ENCODE data around the gene CD300LF. TPM values are rescaled to one million over a fixed set of nuclear protein-coding genes. Genes with fewer than 3 reads are reported as not detected.

CD300LF gene
- total RNA-seq (3.1 TPM), polyA plus RNA-seq (ENCODE audit: insufficient read depth, low read depth, low replicate concordance) (0.49 TPM)
- long read RNA-seq, donor 1: 0 reads
- long read RNA-seq, donor 2: 0 reads
- long read RNA-seq, donor 3: 0 reads
- long read RNA-seq, donor 4: 0 reads
- long read RNA-seq, donor 5: 0 reads
- long read RNA-seq, donor 6: 0 reads
- long read RNA-seq, donor 7, partial matches to known transcripts: 1 of 2 reads
- long read RNA-seq, donor 7, other reads (novel, unspliced or antisense): 0 of 2 reads
- long read RNA-seq, donor 8: 0 reads
- long read RNA-seq, donor 9: 0 reads
- long read RNA-seq, donor 10: 0 reads

- no peak for TF ChIP-seq CTCF (IDR thresholded peaks at IDR 0.05; ENCODE audit: borderline replicate concordance, extremely low read depth, insufficient read depth)
- intact Hi-C loops (cut with DNase I): no loop called here
- FAIRE-seq (no peak), DNase-seq (peak in 1 of 5 donors; percentile 51)
- no peak within 1 kb of the TSS for H3K27ac ChIP-seq (ENCODE audit: low read depth in 2 of 2, low read length in 2 of 2)
- no peaks in the 10 kb centered on the region for H3K36me3 ChIP-seq (ENCODE audit: control insufficient read depth in 2 of 3, insufficient read depth in 3 of 3, low read length in 3 of 3)
- no peaks in the 10 kb centered on the region for H3K4me1 ChIP-seq (ENCODE audit: control insufficient read depth in 2 of 3, insufficient read depth in 2 of 3, low read depth in 1 of 3, low read length in 3 of 3)
- H3K9ac ChIP-seq (ENCODE audit: low read length in 3 of 3): no peak within 1 kb of the TSS
- H3K9me3 ChIP-seq (ENCODE audit: control insufficient read depth in 2 of 3, insufficient read depth in 1 of 3, low read length in 3 of 3): no peaks in the 10 kb centered on the region
- no peaks in the 10 kb centered on the region for H3K27me3 ChIP-seq (ENCODE audit: control insufficient read depth, insufficient read depth, low read length)
- H3K4me3 ChIP-seq (ENCODE audit: low read length in 3 of 3): no peak within 1 kb of the TSS
Observed at GRCh38 chr17:74712756-74713155, at the start of gene CD300LF. CD300LF (minus strand) TSS chr17:74712923; CDS start chr17:74712866, 57 bp downstream.

- Histone ChIP-seq H3K27ac (ENCODE audit: low read depth in 2 of 2, low read length in 2 of 2) (no peak overlapping the region), H3K27me3 (ENCODE audit: control insufficient read depth, insufficient read depth, low read length) (no peaks in the 10 kb centered on the region), H3K4me3 (ENCODE audit: low read length in 3 of 3) (no peak overlapping the region), H3K9ac (ENCODE audit: low read length in 3 of 3) (no peak overlapping the region), H3K9me3 (ENCODE audit: control insufficient read depth in 2 of 3, insufficient read depth in 1 of 3, low read length in 3 of 3) (no peaks in the 10 kb centered on the region), H3K4me1 (ENCODE audit: control insufficient read depth in 2 of 3, insufficient read depth in 2 of 3, low read depth in 1 of 3, low read length in 3 of 3) (peaks cover 2 to 44% (median 28%) of the 10 kb centered on the region in 3 donors), H3K36me3 (ENCODE audit: control insufficient read depth in 2 of 3, insufficient read depth in 3 of 3, low read length in 3 of 3) (peaks cover 0 to 4% (median 0%) of the 10 kb centered on the region in 3 donors)
- FAIRE-seq (no peak), DNase-seq (no peak)
- TF ChIP-seq CTCF (IDR thresholded peaks at IDR 0.05; ENCODE audit: borderline replicate concordance, extremely low read depth, insufficient read depth): no peak
- intact Hi-C loops (cut with DNase I): no loop called here
Observed at GRCh38 chr17:74761931-74762330, 49.2 kb upstream of the CD300LF start.

GRCh38 chr17:74761419-74761818 lies 48.7 kb upstream of the CD300LF start:
- H3K4me3 ChIP-seq (ENCODE audit: low read length in 3 of 3): no peak overlapping the region
- H3K27ac ChIP-seq (ENCODE audit: low read depth in 2 of 2, low read length in 2 of 2): peak overlapping the region in 1 of 2 donors; percentile 39
- peaks cover 0 to 4% (median 0%) of the 10 kb centered on the region in 3 donors for H3K36me3 ChIP-seq (ENCODE audit: control insufficient read depth in 2 of 3, insufficient read depth in 3 of 3, low read length in 3 of 3)
- FAIRE-seq (no peak), DNase-seq (no peak)
- H3K27me3 ChIP-seq (ENCODE audit: control insufficient read depth, insufficient read depth, low read length): no peaks in the 10 kb centered on the region
- H3K9ac ChIP-seq (ENCODE audit: low read length in 3 of 3): no peak overlapping the region
- intact Hi-C loops (cut with DNase I): no loop called here
- no peaks in the 10 kb centered on the region for H3K9me3 ChIP-seq (ENCODE audit: control insufficient read depth in 2 of 3, insufficient read depth in 1 of 3, low read length in 3 of 3)
- no peak for TF ChIP-seq CTCF (IDR thresholded peaks at IDR 0.05; ENCODE audit: borderline replicate concordance, extremely low read depth, insufficient read depth)
- H3K4me1 ChIP-seq (ENCODE audit: control insufficient read depth in 2 of 3, insufficient read depth in 2 of 3, low read depth in 1 of 3, low read length in 3 of 3): peaks cover 2 to 43% (median 30%) of the 10 kb centered on the region in 3 donors

All from kidney (tissue), 22 donors.